GM12801 (cell line): Measurements from ENCODE around the gene ADK.

Source experiments
- TF ChIP-seq, protein P1 (sequence below): IDR thresholded peaks from one replicate; pipeline ENCODE4 v1.5.1; 2011; ENCODE audit warnings: control low read depth; ENCODE audit not compliant: insufficient read length; ENCODE audit errors: extremely low read depth

ADK gene

DNA sequence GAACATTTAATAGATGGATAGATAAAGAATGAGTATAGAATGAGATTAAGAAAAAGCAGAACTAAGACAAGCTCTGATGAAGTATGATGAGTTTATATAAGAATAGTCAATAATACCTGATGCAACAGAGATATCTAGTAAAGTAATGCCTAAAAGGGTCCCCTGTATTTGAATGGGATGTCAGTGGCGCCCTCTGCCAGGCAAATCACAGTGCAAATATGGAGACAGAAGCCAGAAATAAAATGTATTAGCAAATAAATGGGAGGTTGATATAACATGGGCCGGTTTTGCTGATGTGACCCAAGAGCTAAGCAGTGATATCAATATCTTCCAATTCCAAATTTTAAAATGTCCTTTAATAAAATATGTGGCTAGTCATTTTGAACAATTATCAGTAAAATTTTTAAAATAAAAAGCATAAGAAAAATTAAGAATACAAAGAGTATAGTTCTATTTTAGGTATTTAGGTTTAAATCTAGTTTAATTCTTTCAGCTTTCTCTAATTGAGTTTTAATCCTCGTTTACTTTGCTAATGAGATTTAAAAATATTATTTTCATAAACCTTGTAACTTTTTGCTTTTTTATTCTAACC, 62.6 kb downstream of the ADK start:
- TF ChIP-seq, protein P1, sequence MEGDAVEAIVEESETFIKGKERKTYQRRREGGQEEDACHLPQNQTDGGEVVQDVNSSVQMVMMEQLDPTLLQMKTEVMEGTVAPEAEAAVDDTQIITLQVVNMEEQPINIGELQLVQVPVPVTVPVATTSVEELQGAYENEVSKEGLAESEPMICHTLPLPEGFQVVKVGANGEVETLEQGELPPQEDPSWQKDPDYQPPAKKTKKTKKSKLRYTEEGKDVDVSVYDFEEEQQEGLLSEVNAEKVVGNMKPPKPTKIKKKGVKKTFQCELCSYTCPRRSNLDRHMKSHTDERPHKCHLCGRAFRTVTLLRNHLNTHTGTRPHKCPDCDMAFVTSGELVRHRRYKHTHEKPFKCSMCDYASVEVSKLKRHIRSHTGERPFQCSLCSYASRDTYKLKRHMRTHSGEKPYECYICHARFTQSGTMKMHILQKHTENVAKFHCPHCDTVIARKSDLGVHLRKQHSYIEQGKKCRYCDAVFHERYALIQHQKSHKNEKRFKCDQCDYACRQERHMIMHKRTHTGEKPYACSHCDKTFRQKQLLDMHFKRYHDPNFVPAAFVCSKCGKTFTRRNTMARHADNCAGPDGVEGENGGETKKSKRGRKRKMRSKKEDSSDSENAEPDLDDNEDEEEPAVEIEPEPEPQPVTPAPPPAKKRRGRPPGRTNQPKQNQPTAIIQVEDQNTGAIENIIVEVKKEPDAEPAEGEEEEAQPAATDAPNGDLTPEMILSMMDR, result no peak

DNA sequence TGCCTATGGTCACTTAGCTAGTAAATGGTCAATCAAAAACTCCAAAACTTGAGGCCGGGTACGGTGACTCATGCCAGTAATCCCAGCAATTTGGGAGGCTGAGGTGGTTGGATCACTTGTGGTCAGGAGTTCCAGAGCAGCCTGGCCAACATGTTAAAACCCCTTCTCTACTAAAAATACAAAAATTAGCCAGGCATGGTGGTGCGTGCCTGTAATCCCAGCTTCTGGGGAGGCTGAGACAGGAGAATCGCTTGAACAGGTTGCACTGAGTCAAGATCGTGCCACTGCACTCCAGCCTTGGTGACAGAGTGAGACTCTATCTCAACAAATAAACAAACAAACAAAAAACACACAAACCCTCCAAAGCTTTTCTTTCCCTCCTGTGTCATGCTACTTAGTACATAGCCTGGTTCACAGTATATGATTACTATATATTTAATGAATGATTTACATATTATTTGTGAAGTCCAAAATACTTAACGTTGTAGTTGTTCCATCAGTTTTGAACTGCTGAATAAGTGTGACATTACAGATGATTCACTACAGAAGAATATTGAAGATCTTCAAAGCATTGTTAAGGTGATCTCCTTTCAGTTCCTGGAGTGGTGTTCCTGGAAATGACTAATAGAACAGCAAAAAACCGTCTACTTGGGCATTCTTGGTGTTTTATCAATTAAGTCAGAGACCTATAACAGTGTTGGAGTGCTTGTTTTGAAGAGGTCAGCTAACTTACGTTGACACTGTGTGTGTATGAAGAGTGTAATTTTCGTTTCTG, 72.9 kb downstream of the ADK start:
- TF ChIP-seq, protein P1, result no peak

DNA sequence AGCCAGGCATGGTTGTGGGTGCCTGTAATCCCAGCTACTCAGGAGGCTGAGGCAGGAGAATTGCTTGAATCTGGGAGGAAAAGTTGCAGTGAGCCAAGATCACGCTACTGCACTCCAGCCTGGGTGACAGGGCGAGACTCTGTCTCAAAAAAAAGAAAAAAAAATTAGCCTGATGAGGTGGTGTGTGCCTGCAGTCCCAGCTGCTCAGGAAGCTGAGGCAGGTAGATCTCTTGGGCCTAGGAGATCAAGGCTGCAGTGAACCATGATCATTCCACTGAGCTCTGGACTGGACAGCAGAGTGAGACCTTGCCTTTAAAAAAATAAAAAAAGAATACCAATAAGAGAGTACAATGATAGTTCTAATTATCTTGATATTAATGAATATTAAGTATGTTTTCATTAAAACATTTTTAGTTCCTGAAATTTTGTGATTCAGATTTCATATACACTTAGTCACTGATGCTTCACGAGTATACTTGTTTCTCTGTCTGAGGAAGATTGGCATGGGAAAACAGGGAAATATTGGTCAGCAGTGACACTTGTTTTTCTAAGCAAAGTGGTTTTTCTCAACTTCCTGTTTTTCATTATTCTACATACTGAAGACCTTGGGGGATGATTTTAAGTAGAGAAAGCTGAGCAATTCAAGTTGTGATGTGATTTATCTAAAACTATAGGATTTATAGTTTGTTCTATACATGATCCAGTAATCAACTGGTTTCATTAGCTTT, 76.8 kb downstream of the ADK start:
- TF ChIP-seq, protein P1, result no peak

DNA sequence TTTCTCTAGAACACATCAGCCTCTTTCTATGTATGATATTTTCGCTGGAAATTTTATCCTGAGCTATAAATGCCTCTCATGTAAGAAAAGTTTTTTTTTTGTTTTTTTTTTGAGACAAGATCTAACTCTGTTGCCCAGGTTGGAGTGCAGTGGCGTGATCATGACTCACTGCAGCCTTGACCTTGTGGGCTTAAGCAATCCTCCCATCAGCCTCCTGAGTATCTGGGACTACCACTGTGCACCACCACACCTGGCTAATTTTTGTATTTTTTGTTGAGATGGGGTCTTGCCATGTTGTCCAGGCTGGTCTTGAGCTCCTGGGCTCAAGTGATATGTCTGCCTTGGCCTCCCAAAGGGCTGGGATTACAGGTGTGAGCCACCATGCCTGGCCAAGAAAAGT, 80.4 kb downstream of the ADK start:
- TF ChIP-seq, protein P1, result no peak

DNA sequence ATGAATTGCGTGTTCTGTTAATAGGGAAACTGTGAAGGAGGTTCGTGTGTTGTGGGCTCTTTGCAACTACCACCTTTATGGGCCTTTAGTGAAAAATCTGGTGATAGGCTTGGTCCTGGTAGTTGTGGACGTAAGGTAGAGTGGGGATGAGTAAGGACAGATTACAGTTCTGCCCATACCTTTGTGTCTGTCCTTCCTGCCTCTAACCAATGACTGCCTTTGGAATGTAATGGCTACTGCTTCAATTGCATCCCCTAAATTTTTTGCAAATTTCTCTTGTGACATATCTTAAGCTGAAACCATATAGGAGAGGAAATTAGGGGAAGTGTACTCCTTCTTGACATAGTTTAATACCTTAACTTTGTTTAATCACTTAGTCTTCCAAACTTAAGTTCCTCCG, 82.3 kb downstream of the ADK start:
- TF ChIP-seq, protein P1, result no peak

DNA sequence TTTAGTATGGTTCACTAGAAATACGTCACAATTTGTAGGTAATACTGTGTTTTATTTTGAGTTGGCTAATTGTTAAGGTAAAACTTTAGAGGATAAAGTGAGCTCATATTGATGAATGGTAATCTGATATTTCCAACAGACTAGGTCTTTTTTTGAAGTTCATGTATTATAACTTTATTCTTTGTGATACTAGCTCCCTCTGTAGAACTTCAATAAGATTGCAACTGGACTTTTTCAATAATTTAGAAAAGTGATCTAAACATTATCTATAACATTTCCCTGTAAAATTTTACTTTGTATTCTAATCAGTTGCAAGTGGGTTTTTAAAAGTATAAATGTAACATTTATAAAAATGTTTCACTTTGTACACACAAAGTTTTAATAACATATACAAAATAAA, 83.5 kb downstream of the ADK start:
- TF ChIP-seq, protein P1, result no peak

DNA sequence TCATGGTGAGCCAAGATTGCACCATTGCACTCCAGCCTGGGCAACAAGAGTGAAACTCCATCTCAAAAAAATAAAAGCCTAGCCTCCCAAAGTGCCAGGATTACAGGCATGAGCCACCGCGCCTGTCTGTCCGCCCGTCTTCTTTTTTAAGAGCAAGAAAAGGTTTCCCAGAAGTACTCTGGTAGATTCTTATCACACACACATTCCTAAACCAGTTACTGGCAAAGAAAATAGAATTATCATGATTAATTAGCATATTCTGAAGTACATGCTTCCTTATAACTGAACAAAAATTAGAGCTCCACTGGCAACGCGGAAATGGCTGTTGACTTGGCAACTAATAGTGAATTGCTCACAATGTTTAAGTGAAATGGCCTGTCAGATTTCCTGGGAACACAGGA, 87.0 kb downstream of the ADK start:
- TF ChIP-seq, protein P1, result no peak
